Spinal cord (tissue), 4 donors: ENCODE data around the gene ATP5PF. TPM values are rescaled to one million over a fixed set of nuclear protein-coding genes. Genes with fewer than 3 reads are reported as not detected.

ENCODE experiments used
- polyA plus RNA-seq, 2 donors: library from polyadenylated mRNA; unstranded; fragments of 120-200 nt; gene quantifications; one replicate each; pipeline ENCODE4 v1.2.1, GENCODE V29; 2013; ENCODE audit not compliant: insufficient read length in 2 of 2
- total RNA-seq, 2 donors: library from RNA; depleted of rRNA in 1 of 2; stranded (reverse); fragments of 120-200 nt in 1 of 2; fragments of >200 nt in 1 of 2; gene quantifications; one replicate each; pipeline versions ENCODE4 v1.2.3 to v1.2.4, GENCODE V29; 2013 to 2014

ATP5PF gene
- total and polyA plus RNA-seq, 4 donors: 100 to 244 (median 180) TPM

Other genes starting within 250 kb of the ATP5PF start
- gene MRPL39, start 127.4 kb downstream of the ATP5PF start, total RNA-seq: 10 to 100 TPM; 29.2 to 47.6 TPM
- gene MRPL39, start 127.4 kb downstream of the ATP5PF start, polyA plus RNA-seq: 10 to 100 TPM; 27.7 to 29.6 TPM
- 100 to 1,000 TPM in 1 of 2 donors, 10 to 100 TPM in 1; 77.4 to 104 TPM for gene JAM2, start 95.6 kb downstream of the ATP5PF start, total RNA-seq
- gene JAM2, start 95.6 kb downstream of the ATP5PF start, polyA plus RNA-seq: 10 to 100 TPM; 90.7 to 98.3 TPM
- 10 to 100 TPM; 32.9 to 53.7 TPM for gene GABPA, start 68 bp upstream of the ATP5PF start, total RNA-seq
- gene GABPA, start 68 bp upstream of the ATP5PF start, polyA plus RNA-seq: 10 to 100 TPM; 23.9 to 28.3 TPM